Measurements from ENCODE around the gene NUP205. TPM values are rescaled to one million over a fixed set of nuclear protein-coding genes. Genes with fewer than 3 reads are reported as not detected.

The NUP205 gene
- total RNA-seq, 4 donors from 2014 or later: 19.4 to 51.2 (median 23.3) TPM

- Histone ChIP-seq H3K27me3 (no peaks in the 10 kb centered on the region), H3K36me3 (no peaks in the 10 kb centered on the region), H3K9me3 (no peaks in the 10 kb centered on the region), H3K27ac (no peak overlapping the region), H3K4me1 (no peaks in the 10 kb centered on the region), H3K4me3 (no peak overlapping the region)
- no peak for DNase-seq
- no peak for TF ChIP-seq POLR2A (IDR thresholded peaks at IDR 0.05)
- TF ChIP-seq CTCF (IDR thresholded peaks at IDR 0.05): no peak
Observed at GRCh38 chr7:135537905-135538304, 19.8 kb upstream of the NUP205 start.

GRCh38 chr7:135538376-135538775, 19.3 kb upstream of the NUP205 start:
- no peak for TF ChIP-seq POLR2A (IDR thresholded peaks at IDR 0.05)
- no peak for TF ChIP-seq CTCF (IDR thresholded peaks at IDR 0.05)
- Histone ChIP-seq H3K27ac (no peak overlapping the region), H3K9me3 (no peaks in the 10 kb centered on the region), H3K4me3 (no peak overlapping the region), H3K4me1 (no peaks in the 10 kb centered on the region), H3K27me3 (no peaks in the 10 kb centered on the region), H3K36me3 (no peaks in the 10 kb centered on the region)
- no peak for DNase-seq

DNA sequence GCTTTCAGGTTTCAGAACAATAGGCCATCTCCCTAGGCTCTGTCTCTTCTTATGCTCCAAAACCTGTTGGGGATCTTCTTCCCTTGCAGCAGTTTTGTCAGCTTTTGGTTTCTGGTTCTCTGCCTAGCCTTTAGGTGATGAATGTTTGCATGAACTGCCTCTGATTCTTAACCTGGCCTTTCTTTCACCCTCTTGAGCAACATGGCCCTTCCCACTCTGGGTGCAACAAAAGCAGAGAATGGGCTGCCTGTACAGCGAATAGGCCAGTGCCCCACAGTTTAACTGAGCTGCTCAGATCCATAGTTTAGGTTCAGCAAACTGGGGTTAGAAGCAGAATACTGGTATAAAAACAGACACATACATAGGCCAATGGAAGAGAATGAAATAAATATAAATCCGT, 18.1 kb upstream of the NUP205 start:
- no peaks in the 10 kb centered on the region for H3K27me3 ChIP-seq
- H3K9me3 ChIP-seq: no peaks in the 10 kb centered on the region
- no peaks in the 10 kb centered on the region for H3K36me3 ChIP-seq
- no peak overlapping the region for H3K4me3 ChIP-seq
- no peaks in the 10 kb centered on the region for H3K4me1 ChIP-seq
- H3K27ac ChIP-seq: no peak overlapping the region
- no peak for DNase-seq
- no peak for TF ChIP-seq CTCF (IDR thresholded peaks at IDR 0.05)

DNA sequence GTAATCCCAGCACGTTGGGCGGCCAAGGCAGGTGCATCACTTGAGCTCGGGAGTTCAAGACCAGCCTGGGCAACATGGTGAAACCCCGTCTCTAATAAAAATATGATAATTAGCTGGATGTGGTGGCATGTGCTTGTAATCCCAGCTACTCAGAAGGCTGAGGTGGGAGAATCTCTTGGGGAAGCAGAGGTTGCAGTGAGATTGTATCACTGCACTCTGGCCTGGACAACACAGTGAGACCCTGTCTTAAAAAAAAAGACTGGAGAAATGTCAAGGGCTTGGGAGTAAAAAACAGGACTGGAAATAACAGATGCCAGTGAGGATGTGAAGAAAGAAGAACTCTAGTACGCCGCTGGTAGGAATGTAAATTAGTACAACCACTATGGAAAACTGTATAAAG, 16.7 kb upstream of the NUP205 start:
- Histone ChIP-seq H3K27ac (no peak overlapping the region), H3K9me3 (no peaks in the 10 kb centered on the region), H3K4me3 (no peak overlapping the region), H3K4me1 (no peaks in the 10 kb centered on the region), H3K36me3 (no peaks in the 10 kb centered on the region), H3K27me3 (no peaks in the 10 kb centered on the region)
- DNase-seq: no peak
- TF ChIP-seq CTCF (IDR thresholded peaks at IDR 0.05) (no peak), POLR2A (IDR thresholded peaks at IDR 0.05) (no peak)

- Histone ChIP-seq H3K36me3 (no peaks in the 10 kb centered on the region), H3K27ac (no peak overlapping the region), H3K9me3 (no peaks in the 10 kb centered on the region), H3K4me3 (no peak overlapping the region), H3K4me1 (no peaks in the 10 kb centered on the region), H3K27me3 (no peaks in the 10 kb centered on the region)
- TF ChIP-seq CTCF (IDR thresholded peaks at IDR 0.05) (no peak), POLR2A (IDR thresholded peaks at IDR 0.05) (no peak)
- DNase-seq: no peak
Observed at GRCh38 chr7:135550196-135550595, 7.5 kb upstream of the NUP205 start.

GRCh38 chr7:135552148-135552547, 5.6 kb upstream of the NUP205 start:
- H3K9me3 ChIP-seq: no peaks in the 10 kb centered on the region
- no peak for DNase-seq
- H3K27ac ChIP-seq: no peak overlapping the region
- H3K27me3 ChIP-seq: no peaks in the 10 kb centered on the region
- H3K4me1 ChIP-seq: no peaks in the 10 kb centered on the region
- no peak overlapping the region for H3K4me3 ChIP-seq
- H3K36me3 ChIP-seq: no peaks in the 10 kb centered on the region
- TF ChIP-seq CTCF (IDR thresholded peaks at IDR 0.05) (no peak), POLR2A (IDR thresholded peaks at IDR 0.05) (no peak)

Data from Peyer's patch (tissue), 4 donors.